GM12892 (cell line): ENCODE results near the gene LRTM1. TPM values are rescaled to one million over a fixed set of nuclear protein-coding genes. Genes with fewer than 3 reads are reported as not detected.

Experiments used
- DNase-seq: peaks from one replicate; pipeline ENCODE4 v3.0.0; 2011; ENCODE audit not compliant: insufficient read length
- FAIRE-seq: peaks from 2 replicates; lab custom pipeline; 2011; peaks lifted over from hg19 to GRCh38; lab: Jason Lieb, UNC
- POLR2A ChIP-seq: IDR thresholded peaks from 2 replicates; pipeline ENCODE4 v1.6.1; 2011; ENCODE audit warnings: low read depth, low read length, control low read depth
- POLR2AphosphoS5 ChIP-seq: IDR thresholded peaks from 2 replicates; pipeline ENCODE4 v1.6.1; 2011; ENCODE audit warnings: low read depth, low read length, control low read depth
- TAF1 ChIP-seq: IDR thresholded peaks from 2 replicates; pipeline ENCODE4 v1.6.1; 2011; ENCODE audit warnings: low read depth, mild to moderate bottlenecking, control low read depth, low read length, borderline replicate concordance
- polyA plus RNA-seq: library from polyadenylated mRNA; unstranded; fragments of >200 nt; gene quantifications from one replicate; pipeline ENCODE4 v1.2.1, GENCODE V29; 2012; ENCODE audit warnings: missing spikeins, inconsistent platforms; ENCODE audit not compliant: missing spikeins

Gene LRTM1
- not detected for polyA plus RNA-seq

DNA sequence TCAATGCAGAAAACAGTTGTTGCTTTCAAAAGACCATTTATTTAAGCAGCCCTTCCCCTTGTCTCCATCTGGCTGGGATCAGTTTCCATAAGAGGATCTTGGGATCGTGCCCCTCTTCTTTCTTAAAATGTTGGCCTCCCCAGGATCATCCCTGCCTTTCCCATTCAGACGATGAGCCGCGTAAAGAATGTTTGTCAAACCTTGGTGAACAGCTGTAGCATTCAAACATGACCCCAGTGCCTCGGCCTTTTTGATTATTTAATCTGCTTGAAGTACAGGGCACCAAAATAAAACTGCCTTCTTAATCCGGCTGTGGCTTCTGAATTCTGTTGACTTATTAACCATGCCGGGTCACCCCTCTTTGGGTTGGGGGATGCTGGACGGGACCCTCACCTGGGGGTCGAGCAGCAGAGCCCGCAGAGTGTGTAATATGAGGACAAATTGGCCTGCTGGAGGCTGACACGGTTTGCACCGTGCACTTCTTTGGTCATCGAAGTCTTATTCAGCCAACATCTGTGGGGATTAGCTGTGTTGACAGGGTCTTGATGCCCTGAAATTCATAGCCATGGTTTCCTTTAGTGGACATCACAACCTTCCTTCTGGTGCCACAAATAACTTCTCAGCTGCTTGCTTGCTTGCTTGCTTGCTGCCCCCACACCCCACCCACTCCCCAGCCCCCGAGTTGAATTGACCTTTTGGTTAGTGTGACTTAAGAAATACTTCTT, at the start of gene LRTM1:
Gene LRTM1 (minus strand): TSS at position 14 of the 725 bp plus-strand sequence. CDS start 148 bp downstream, outside the sequence.
- DNase-seq (no peak), FAIRE-seq (no peak)
- TF ChIP-seq TAF1 (no peak), POLR2AphosphoS5 (no peak), POLR2A (no peak)

- TF ChIP-seq POLR2A (no peak), POLR2AphosphoS5 (no peak), TAF1 (no peak)
- FAIRE-seq (no peak), DNase-seq (no peak)
Observed at GRCh38 chr3:54977439-54977838, 49.6 kb upstream of the LRTM1 start.

DNA sequence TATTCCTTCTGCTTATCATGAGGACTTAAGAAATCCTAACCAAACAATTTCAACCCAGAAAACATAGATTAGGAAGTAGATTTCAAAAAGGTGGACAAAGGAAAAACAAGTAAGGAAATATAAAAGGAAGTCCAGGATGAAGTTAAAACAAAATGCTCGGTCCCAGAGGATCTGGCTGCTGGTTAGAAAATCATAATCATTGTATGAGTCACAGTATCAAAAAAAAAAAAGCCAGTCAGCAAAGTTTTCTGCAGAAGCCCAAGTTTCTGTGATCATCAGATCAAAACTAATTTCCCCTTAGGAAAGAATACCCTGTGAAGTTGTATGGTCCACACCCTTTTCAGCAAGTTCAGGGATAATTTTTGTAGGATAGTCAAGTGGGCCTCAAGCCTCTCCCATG, 43.0 kb upstream of the LRTM1 start:
- DNase-seq, result no peak

DNA sequence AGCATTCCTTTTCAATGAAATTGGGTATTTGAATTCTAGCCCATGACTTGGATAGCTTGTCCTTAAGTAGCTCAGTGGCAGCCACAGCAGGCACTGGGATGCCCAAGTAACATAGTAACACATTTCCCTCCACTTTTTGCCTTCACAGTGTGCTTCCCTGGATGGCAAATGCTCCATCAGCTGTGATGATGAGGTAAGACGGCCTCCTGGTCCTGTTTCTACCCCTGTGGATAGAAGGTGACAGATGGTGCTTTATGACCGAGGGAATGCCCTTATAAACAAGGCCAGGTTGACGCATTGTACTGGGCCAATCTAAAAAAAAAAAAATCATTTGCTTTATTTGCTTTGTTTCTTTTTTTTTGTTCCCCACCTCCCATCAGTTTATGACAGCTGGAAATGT, 41.8 kb upstream of the LRTM1 start:
- TF ChIP-seq TAF1, result no peak
- no peak for TF ChIP-seq POLR2A
- TF ChIP-seq POLR2AphosphoS5, result no peak
- DNase-seq (no peak), FAIRE-seq (no peak)

More for the DNA sequence above, 43.0 kb upstream of the LRTM1 start:
- TF ChIP-seq TAF1 (no peak), POLR2A (no peak), POLR2AphosphoS5 (no peak)
- no peak for FAIRE-seq

DNA sequence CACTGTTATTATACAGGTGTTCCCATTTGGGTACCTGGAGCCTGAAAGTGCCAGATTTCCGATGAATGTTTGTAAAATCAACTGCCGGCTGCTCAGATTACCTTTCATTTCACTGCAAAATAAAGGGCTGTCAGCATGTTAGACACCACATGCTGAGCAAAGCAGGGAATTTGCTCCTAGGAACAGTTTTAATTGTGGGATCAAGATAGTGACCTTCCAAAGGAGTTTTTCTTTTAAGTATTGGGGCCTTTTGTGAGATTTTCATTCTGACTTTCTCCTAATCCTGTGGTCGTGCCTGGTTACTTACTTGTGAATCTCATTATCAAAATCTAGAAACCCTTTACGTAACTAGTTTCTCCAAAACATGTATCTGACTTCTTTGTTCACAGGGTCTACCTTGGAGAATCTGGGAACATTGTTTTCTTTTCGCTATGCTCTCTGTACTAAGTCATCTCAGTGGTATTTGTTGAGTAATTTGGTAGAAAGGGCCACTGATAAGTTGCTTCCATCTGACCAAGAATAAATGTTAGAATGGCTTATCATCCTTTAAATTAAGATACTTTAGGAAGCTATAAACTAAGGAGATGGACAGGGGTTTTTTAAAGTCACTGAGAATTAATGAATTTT, 40.8 kb upstream of the LRTM1 start:
- FAIRE-seq, result no peak
- DNase-seq, result no peak
- TF ChIP-seq POLR2AphosphoS5, result no peak

- no peak for FAIRE-seq
- DNase-seq, result no peak
- TF ChIP-seq POLR2A, result no peak
- TF ChIP-seq POLR2AphosphoS5, result no peak
- no peak for TF ChIP-seq TAF1
Observed at GRCh38 chr3:54967731-54968161, 39.9 kb upstream of the LRTM1 start.

DNA sequence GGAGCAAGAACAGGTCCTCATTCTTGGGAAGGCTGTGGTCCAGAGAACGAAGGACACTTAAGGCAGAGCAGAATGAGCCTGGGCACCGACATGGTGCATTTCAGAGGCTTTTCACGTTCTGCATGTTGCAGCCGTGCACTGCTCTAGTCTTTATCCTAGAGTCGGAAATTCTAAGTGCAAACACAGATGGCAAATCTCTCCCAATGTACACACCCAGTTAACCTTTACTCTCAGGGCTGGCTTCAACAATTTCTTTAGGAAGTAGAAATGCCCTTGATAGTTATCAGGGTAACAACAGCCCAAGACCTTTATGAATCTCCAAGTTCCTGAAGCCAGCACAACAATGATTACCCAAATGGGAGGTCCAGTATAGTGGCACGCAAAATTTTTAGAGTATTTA, 39.1 kb upstream of the LRTM1 start:
- FAIRE-seq (no peak), DNase-seq (no peak)
- TF ChIP-seq TAF1, result no peak
- no peak for TF ChIP-seq POLR2A
- no peak for TF ChIP-seq POLR2AphosphoS5

- TF ChIP-seq POLR2A, result no peak
- no peak for TF ChIP-seq POLR2AphosphoS5
- FAIRE-seq, result no peak
- DNase-seq, result no peak
Observed at GRCh38 chr3:54965746-54966145, 37.9 kb upstream of the LRTM1 start.

DNA sequence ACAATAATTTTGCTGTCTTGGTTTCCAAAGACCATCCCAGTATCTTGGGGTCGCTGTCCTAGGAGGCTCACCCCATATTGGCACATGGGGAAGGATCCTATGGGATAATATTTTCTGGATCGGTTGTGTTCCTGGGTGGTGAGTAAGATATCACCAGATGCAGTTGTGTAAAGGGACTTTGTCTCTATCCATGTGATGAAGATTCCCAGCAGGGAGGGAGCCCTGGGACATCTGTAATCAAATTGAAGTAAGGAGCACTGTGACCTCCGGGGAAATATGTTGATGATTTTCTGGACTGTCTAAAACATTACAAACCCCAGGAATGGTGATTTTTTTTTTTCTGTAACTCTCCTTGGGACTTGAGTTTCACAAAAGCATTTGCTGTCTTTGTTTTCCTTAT, 36.2 kb upstream of the LRTM1 start:
- DNase-seq (no peak), FAIRE-seq (no peak)
- no peak for TF ChIP-seq POLR2A
- TF ChIP-seq POLR2AphosphoS5, result no peak

GRCh38 chr3:54963641-54964040, 35.8 kb upstream of the LRTM1 start:
- no peak for TF ChIP-seq POLR2AphosphoS5
- TF ChIP-seq TAF1, result no peak
- TF ChIP-seq POLR2A, result no peak
- FAIRE-seq, result no peak
- DNase-seq, result no peak

GRCh38 chr3:54962200-54962599, 34.3 kb upstream of the LRTM1 start:
- DNase-seq (no peak), FAIRE-seq (no peak)
- TF ChIP-seq POLR2AphosphoS5 (no peak), TAF1 (no peak), POLR2A (no peak)

GRCh38 chr3:54960701-54961100, 32.8 kb upstream of the LRTM1 start:
- no peak for DNase-seq
- TF ChIP-seq TAF1 (no peak), POLR2AphosphoS5 (no peak), POLR2A (no peak)
- no peak for FAIRE-seq

- TF ChIP-seq POLR2AphosphoS5 (no peak), TAF1 (no peak), POLR2A (no peak)
- FAIRE-seq (no peak), DNase-seq (no peak)
Observed at GRCh38 chr3:54960082-54960481, 32.2 kb upstream of the LRTM1 start.
